Hematopoietic multipotent progenitor cell (in vitro differentiated cells): ENCODE data around the gene LRRC8E. TPM values are rescaled to one million over a fixed set of nuclear protein-coding genes. Genes with fewer than 3 reads are reported as not detected.
A peak's percentile ranks its signal among the peaks of the same experiment; 100 is the strongest.
"Not testable (repeated sequence)": the region's sequence is repeated elsewhere in the genome, so short reads cannot be mapped to it uniquely, and the experiment has no call there.

Source experiments
- DNase-seq, 3 donors: peaks; one replicate each; pipeline ENCODE4 v3.0.0-alpha.2; 2011 to 2015; ENCODE audit warnings: low read depth in 2 of 3, low spot score in 2 of 3
- total RNA-seq: library from RNA; depleted of rRNA; stranded (reverse); fragments of >200 nt; gene quantifications from one replicate; pipeline ENCODE4 v1.2.3, GENCODE V29; 2012

Gene LRRC8E
- total RNA-seq, 1 donor, result 0.27 TPM

GRCh38 chr19:7852851-7853769 is 35.2 kb upstream of the LRRC8E start:
- peak in 2 of 3 donors; percentile 65 to 73 for DNase-seq

GRCh38 chr19:7853770-7854128 is 34.6 kb upstream of the LRRC8E start:
- DNase-seq, result no peak

- no peak for DNase-seq
Observed at GRCh38 chr19:7855426-7856108, 32.7 kb upstream of the LRRC8E start.

- no peak for DNase-seq
Observed at GRCh38 chr19:7856109-7856591, 32.2 kb upstream of the LRRC8E start.

GRCh38 chr19:7856679-7857663 is 31.3 kb upstream of the LRRC8E start:
- no peak for DNase-seq

GRCh38 chr19:7857727-7858108 is 30.6 kb upstream of the LRRC8E start:
- no peak for DNase-seq

- peak in 1 of 3 donors; percentile 23 for DNase-seq
Observed at GRCh38 chr19:7858109-7858770, 30.1 kb upstream of the LRRC8E start.

GRCh38 chr19:7859087-7859486 is 29.2 kb upstream of the LRRC8E start:
- not testable (repeated sequence) for DNase-seq

- no peak for DNase-seq
Observed at GRCh38 chr19:7859831-7860713, 28.2 kb upstream of the LRRC8E start.

- no peak for DNase-seq
Observed at GRCh38 chr19:7860714-7861618, 27.3 kb upstream of the LRRC8E start.

GRCh38 chr19:7861619-7862412 is 26.5 kb upstream of the LRRC8E start:
- no peak for DNase-seq

GRCh38 chr19:7862413-7862951 is 25.8 kb upstream of the LRRC8E start:
- DNase-seq, result peak; percentile 54 to 77 (median 66)

- no peak for DNase-seq
Observed at GRCh38 chr19:7863157-7863970, 24.9 kb upstream of the LRRC8E start.

- no peak for DNase-seq
Observed at GRCh38 chr19:7863971-7864689, 24.2 kb upstream of the LRRC8E start.

- DNase-seq, result no peak
Observed at GRCh38 chr19:7864690-7865074, 23.6 kb upstream of the LRRC8E start.
